GM21529 (cell line): Measurements from ENCODE around the gene NUTM2B.
"Not testable (repeated sequence)": the region's sequence is repeated elsewhere in the genome, so short reads cannot be mapped to it uniquely, and the experiment has no call there.

Experiments
- ATAC-seq: cut with Tn5 transposase; IDR thresholded peaks from one replicate; pipeline ENCODE4 v1.9.1; 2021; ENCODE audit not compliant: unreplicated experiment

Gene NUTM2B, protein sequence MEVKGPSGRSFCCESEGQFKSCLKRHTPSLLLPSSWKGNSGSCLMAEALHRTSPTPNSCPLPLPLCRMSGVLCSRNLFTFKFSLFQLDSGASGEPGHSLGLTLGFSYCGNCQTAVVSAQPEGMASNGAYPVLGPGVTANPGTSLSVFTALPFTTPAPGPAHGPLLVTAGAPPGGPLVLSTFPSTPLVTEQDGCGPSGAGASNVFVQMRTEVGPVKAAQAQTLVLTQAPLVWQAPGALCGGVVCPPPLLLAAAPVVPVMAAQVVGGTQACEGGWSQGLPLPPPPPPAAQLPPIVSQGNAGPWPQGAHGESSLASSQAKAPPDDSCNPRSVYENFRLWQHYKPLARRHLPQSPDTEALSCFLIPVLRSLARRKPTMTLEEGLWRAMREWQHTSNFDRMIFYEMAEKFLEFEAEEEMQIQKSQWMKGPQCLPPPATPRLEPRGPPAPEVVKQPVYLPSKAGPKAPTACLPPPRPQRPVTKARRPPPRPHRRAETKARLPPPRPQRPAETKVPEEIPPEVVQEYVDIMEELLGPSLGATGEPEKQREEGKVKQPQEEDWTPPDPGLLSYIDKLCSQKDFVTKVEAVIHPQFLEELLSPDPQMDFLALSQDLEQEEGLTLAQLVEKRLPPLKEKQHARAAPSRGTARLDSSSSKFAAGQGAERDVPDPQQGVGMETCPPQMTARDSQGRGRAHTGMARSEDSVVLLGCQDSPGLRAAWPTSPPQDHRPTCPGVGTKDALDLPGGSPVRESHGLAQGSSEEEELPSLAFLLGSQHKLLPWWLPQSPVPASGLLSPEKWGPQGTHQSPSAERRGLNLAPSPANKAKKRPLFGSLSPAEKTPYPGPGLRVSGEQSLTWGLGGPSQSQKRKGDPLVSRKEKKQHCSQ

GRCh38 chr10:79702927-79703326, at the start of gene NUTM2B:
Gene NUTM2B (plus strand): TSS chr10:79703227. CDS start chr10:79703610, 383 bp downstream.
- not testable (repeated sequence) for ATAC-seq

- not testable (repeated sequence) for ATAC-seq
Observed at GRCh38 chr10:79663287-79663686, 39.7 kb upstream of the NUTM2B start.

DNA sequence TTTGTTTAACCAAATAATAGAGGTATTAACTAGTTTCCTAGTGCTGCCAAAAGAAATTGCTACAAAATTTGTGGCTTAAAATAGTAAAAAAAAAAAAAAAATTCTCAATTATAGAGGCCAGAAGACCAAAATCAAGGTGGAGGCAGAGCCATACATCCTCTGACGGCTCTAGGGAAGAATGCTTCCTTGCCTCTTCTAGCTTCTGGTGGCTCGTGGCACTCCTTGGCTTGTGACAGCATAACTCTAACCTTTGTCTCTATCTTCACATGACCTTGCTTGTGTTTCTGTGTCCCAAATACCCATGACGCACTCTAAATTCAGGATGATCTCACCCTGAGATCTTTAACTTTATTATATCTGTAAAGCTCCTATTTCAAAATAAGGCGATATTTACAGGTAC, 38.3 kb upstream of the NUTM2B start:
- not testable (repeated sequence) for ATAC-seq

DNA sequence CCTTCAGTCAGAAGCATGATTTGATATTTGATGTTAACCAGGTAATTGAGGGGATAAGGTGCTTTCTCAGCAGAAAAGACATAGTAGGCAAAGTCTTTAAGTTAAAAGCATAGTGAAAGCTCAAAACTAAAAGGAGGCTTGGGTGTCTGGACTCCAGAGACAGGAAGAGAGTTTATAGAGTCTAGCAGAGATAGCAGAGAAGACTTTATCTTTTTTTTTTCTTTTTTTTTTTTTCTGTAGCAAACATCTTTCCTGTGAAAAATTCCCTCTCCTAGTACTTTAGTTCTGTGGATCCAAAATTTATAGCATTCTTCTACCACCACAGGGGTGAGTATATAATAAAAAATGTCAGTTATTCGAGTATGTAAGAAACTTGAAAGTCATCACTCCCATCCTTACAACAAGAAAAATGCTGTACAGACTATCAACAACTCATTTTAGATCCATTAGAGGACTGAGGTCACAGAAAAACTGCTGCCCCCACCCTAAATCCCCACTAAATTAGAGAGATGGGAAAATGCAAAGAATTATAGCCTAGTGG, 33.7 kb upstream of the NUTM2B start:
- ATAC-seq: not testable (repeated sequence)

GRCh38 chr10:79674878-79675277, 28.1 kb upstream of the NUTM2B start:
- not testable (repeated sequence) for ATAC-seq

GRCh38 chr10:79683026-79683883, 19.8 kb upstream of the NUTM2B start:
- not testable (repeated sequence) for ATAC-seq

GRCh38 chr10:79683884-79684720, 18.9 kb upstream of the NUTM2B start:
- not testable (repeated sequence) for ATAC-seq

DNA sequence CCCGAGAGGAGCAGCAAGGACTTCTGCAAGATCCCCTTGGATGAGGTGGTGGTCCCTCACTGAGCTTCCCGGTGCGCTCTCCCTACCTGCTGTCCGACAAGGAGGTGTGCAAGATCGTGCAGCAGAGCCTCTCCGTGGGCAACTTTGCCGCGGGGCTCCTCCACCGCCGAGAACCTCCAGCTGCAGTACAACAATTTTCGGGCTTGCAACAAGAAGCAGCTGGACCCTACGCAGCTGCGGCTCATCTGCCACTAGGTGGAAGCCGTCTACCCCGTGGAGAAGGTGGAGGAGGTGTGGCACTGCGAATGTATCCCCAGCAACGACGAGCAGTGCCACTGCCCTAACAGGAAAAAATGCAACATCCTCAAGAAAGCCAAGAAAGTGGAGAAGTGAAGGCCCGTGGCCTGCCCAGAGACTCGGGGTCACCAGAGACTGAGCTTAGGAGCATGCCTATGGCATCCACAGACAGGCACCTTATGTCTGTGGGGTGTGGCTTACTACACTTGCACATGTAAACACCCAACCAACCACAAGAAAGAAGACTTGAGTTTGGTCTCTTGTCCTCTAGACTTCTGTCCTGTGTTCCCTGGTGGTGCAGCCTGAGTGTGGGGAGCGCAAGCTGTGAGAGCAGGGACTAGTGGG, 17.9 kb upstream of the NUTM2B start:
- peak; percentile 96 for ATAC-seq

- not testable (repeated sequence) for ATAC-seq
Observed at GRCh38 chr10:79686595-79686994, 16.4 kb upstream of the NUTM2B start.

- not testable (repeated sequence) for ATAC-seq
Observed at GRCh38 chr10:79687406-79688150, 15.4 kb upstream of the NUTM2B start.

DNA sequence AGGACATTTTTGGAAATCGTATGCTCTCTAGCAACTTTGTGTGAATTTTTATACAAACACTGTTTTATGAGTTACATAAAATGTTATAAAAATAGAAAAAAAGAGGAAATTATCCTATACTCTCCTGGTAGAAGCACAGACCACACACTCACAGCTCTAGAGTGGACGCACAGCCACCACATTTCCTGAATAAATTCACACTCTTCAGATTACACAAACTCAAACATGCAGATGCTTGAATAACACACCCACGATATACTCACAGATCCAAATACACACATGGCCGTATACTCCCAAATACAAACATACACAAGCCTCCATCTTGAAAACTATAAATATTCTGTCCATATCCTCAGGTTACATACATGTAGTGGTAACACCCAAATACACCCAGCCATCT, 14.2 kb upstream of the NUTM2B start:
- not testable (repeated sequence) for ATAC-seq

GRCh38 chr10:79696596-79696995, 6.4 kb upstream of the NUTM2B start:
- not testable (repeated sequence) for ATAC-seq

- ATAC-seq: not testable (repeated sequence)
Observed at GRCh38 chr10:79697141-79697540, 5.9 kb upstream of the NUTM2B start.

DNA sequence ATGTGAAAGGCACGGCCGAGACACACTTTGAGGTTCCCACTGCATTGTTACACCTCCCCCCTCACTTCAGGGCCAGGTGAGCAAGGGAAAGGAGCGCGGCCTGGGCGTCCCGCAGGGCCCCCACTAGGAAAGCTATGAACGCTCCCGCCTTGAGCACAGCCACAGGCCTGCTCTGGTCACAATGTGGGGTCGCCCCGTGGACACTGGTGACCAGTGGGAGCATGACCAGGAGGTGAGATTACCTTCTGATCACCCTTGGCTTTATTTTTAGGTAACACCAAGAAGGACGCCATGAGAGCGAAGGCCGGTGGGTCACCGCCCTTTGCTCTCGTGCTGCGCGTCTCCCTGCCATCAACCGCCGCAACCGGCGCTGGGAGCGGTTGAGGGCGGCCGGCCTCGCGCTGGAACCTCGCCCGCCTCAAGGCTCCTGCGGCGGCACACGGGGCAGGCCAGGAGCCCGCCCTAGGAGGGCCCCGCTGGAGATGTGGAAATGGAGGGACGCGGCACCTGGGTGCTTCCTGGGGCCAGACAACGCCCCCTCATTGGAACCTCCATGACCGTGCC, 2.6 kb upstream of the NUTM2B start:
- not testable (repeated sequence) for ATAC-seq

DNA sequence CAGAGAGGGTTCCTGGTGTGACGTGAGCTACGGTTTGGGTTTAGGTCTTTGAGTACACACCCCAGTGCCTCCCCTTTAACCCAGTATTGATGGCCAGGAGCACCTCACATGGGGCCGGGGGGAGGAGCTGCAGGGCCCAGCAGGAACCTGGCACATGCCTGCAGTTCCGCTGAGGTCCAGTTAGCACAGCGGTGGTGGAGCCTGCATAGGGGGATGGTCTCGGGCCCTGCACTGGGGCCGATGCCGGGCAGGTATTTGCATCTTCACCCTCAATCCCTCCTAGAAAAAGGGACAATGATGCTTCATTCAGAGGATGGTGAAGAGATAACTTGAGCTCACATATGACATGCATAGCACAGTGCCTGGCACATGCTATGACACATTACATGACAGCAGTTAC, 4.0 kb downstream of the NUTM2B start:
- ATAC-seq: not testable (repeated sequence)

GRCh38 chr10:79714976-79715375, 11.9 kb downstream of the NUTM2B start:
- ATAC-seq: not testable (repeated sequence)

DNA sequence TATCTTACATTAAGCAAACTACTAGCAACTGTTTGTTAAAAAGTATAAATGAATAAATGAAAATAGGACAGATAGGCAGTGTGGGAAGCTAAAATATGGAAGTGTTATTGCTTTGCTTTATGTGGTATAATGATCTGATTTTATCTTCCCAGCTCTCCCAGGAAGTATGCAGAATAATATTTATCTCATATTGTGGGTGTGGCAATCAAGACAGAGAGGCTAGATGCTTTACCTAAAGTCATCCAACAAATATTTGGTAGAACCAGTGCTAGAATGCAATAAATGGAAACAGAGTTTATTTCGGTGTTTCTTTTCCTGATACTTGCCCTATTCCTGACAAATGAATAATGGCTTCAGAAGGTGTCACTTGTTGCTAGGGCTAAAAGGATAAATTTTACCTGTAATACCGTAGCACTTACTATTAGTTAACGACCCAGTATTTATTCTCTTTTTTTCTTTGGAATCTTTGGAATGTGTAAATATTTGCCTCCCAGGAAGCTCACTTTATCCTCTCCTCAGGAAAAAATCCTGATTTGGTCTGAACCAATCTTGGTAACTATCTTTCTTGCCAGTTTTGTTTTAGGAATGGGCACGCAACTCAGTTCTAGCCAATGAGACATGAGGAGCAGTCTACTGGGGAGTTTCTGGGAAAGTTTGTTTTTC, 14.0 kb downstream of the NUTM2B start:
- ATAC-seq: not testable (repeated sequence)
